Activated CD8-positive, alpha-beta memory T cell treated with anti-CD3 and anti-CD28 coated beads for 24 hours (primary cell): ENCODE data around the gene RAB5A.
"Not testable (repeated sequence)": the region's sequence is repeated elsewhere in the genome, so short reads cannot be mapped to it uniquely, and the experiment has no call there.

Experiments used
- DNase-seq: peaks from one replicate; pipeline ENCODE4 v3.0.0-alpha.2; 2020

The RAB5A gene

DNA sequence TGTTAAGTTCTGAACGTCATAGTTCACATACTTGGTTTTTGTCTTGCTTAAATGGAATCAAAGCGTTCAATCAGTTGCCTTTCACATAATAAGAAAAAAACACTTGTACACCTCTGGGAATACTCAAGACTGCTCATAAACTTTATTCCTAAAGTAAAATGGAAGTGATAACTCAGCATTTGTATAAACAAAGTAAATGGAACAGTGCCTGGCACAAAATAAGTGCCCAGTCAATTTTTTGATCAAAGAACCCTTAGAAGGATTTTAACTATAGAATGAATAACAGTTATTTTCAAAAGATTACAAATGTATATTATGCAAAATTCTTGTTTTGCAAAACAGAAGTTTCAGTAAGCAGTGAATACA, 1.3 kb downstream of the RAB5A start:
- no peak for DNase-seq

DNA sequence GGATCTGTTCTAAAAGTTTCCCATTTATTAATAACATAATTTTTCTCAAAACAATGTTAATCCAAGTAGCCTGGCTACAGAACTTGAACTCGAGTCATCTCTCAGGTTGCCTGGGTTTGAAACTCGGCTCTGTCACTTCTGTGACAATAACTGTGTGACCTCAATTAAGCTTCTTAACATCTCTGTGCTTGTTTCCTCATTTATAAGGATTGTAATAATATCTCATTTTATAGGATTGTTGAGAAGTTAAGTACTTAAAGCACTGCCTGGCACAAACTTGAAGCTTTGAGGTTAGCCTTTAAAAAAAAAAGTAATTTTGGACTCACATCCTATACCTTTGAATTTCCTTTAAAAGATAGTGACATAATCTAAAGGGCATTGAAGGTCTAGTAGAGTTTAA, 3.4 kb downstream of the RAB5A start:
- DNase-seq: no peak

DNA sequence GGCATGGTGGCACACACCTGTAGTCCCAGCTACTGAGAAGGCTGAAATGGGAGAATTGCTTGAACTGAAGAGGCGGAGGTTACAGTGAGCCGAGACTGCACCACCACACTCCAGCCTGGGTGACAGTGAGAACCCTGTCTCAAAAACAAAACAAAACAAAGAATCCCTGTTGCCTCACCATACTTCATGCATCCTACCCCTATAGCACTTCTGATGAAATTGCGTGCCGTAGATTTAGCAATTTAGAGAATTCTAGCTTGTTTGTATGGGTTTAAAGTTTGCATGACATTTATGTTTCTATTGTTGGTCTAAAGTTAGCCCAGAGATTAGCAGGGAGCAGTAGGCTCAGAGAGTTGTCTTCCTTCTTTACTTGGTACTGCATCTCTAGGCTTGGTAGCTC, 7.8 kb downstream of the RAB5A start:
- DNase-seq: no peak

DNA sequence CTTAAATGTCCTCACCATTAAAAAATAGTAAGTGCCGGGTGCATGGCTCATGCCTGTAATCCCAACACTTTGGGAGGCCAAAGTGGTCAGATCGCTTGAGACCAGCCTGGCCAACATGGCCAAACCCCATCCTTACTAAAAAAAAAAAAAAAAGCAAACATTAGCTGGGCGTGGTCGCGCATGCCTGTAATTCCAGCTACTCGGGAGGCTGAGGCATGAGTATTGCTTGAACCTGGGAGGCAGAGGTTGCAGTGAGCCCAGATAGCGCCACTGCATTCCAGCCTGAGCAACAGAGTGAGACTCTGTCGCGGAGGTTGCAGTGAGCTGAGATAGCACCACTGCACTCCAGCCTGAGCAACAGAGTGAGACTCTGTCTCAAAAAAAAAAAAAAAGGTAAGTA, 10.5 kb downstream of the RAB5A start:
- DNase-seq: not testable (repeated sequence)

DNA sequence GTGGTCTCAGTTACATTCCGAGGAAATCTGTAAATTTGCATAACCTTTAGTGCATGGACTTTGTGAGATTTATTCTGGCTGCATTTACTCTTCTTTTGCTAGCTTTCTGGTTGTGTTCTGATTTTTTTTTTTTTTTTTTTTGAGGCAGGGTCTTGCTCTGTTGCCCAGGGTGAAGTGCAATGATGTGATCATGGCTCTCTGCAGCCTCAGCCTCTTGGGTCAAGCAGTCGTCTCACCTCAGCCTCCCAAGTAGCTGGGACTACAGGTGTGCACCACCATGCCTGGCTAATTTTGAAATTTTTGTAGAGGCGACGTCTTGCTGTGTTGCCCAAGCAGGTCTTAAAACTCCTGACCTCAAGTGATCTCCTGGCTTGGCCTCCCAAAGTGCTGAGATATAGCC, 12.6 kb downstream of the RAB5A start:
- DNase-seq: no peak

DNA sequence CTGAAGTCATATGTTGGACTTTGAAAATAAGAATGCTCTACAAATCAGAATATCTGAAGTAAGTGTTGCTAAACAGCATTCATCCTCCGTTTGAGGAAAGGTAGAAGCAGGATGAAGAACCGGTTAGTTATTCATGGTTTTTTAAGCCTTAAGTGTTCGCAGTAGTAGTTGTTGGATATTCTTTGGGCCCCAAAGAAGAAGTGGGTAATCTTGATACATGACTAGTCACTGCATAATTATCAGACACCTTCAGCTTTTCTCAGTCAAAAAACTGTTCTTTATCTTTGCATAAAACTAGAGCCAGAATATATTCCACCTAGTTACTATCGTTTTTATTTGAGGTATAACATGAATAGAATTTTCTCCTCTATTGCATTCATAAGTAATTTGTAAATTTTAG, 13.8 kb downstream of the RAB5A start:
- no peak for DNase-seq

DNA sequence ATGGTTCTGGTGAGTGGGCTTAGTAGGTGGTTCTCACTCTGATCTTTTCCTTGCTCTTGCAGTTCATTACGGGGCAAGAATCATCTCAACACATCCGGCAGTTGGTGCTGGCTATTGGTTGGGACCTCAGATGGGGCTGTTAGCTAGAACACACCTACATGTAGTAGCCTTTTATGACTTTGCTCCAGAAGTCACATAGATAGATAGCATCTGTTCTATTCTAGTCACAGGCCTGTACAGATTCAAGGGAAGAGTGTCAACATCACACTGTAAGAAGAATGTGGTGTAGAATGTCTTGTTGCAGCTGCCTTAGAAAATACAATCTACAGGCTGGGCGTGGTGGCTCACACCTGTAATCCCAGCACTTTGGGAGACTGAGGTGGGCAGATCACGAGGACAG, 15.1 kb downstream of the RAB5A start:
- DNase-seq: no peak

DNA sequence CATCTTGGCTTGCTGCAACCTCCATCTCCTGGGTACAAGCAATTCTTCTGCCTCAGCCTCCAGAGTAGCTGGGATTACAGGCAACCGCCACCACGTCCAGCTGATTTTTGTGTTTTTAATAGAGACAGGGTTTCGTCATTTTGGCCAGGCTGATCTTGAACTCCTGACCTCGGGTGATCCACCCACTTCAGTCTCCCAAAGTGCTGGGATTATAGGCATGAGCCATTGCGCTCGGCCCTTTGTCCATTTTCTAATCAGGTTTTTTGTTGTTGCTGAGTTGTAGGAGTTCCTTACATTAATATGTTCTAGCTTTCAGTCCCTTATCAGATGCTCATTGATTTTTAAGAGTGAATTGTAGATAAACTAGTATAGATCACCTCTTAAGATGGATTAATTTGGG, 20.3 kb downstream of the RAB5A start:
- no peak for DNase-seq

DNA sequence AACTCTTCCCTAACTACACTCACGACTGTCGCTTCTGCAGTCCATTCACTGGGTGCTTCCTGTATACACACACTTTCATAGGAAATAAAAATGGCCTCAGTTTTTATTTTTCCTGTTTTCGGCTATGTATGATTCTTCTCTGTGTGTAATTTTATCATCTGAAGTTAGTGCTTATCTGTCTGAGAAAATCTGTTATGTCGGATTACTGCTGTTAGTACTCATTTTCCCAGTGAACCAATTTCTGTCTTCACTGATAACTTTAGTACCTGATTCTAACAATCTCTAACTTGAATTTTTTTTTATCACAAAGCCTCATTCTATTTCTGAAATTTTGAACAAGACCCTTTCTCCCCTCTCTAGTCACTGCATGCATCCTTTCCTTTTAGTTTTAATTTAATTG, 20.9 kb downstream of the RAB5A start:
- no peak for DNase-seq

DNA sequence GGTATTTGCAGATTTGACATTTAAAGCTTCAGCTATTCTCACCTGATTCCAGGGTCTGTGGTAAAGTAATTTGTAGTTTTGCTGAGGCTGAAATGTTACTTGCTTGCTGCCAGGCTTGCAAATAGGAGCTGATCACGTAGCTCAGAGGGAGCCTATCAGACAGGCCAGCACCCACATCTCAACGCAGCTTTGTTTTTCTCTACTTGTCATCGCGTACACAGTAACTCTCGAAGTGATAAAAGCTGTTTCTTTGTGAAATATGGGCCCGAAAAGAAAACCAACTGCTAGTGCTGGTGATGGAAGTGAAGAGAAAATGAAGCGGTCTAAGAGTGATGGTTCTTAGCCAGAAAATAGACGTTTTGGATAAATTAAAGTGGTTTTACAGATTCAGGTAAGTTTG, 23.4 kb downstream of the RAB5A start:
- DNase-seq: no peak

DNA sequence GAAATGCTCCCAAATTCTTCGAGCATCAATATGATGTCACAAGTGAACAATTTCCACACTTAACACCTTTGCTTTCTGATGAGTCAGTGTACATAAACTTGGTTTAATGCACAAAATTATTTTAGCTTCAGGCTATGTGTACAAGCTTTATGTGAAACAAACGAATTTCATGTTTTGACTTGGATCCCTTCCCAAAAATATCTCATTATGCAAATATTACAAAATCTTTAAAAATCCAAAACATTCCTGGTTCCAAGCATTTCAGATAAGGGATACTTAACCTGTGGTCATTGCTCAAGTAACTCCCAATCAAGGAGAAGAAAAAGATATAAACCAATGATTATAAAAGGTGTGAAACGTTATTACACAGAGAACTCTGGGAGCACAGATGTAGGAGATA, 25.2 kb downstream of the RAB5A start:
- no peak for DNase-seq

DNA sequence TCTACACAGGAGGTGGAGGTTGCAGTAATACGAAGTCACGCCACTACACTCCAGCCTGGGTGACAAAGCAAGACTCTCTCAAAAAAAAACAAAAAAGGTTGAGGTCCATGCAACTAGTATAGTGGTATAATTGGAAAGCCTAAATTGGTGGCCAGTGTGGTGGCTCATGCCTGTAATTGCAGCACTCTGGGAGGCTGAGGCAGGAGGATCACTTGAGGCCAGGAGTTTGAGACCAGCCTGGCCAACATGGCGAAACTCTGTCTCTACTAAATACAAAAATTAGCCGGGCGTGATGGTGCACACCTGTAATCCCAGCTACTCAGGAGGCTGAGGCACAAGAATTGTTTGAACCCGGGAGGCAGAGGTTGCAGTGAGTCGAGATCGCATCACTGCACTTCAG, 42.0 kb downstream of the RAB5A start:
- not testable (repeated sequence) for DNase-seq

DNA sequence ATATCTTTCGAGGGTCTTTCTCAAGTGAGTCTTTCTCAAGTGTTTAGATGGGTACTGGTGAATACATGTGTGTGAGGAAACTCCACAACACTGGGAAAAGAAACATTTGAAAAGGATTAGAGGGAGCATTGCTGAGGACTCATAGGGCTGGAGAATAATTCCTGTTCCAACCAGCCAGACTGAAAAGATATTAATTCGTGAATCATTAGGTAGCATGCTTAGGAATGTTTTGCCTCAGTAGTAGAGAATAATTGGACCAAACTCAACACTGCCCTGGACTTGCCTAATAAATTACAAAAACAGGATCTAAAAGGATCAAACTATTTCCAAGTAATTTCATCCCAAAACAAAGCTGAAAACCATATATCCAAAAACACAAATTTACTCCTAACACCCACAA, 47.9 kb downstream of the RAB5A start:
- no peak for DNase-seq

DNA sequence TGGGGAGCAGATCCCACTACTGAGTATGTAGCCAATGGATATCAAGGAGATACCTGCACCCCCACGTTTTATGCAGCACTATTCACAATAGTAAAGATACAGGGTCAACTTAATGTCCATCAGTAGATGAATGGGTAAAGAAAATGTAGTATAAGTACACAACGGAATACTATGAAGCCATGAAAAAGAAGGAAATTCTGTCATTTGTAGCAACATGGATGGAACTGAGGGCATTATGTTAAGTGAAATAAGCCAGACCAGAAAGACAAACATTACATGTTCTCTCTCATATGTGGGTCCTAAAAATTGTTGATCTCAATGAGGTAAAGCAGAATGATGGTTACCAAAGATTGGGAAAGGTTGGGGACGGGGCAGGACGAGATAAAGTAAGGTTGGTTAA, 50.6 kb downstream of the RAB5A start:
- no peak for DNase-seq

DNA sequence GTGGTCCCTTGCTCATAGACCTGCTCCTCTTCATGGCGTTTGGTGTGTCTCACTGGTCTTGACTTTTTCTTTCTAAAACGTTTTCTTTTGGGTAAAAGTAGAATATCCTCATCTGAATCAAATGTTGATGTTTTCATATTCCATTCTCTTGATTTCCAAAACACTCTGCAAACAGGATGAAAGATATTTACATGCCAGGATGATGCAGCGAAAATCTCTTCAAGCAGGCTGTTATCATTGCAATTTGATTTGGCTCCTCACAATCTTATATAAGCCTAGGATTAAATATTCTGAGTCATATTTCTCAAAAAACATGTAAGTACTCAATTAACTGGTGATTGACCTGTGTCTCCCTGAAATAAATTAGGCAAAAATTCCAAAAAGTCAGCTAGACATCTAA, 55.0 kb downstream of the RAB5A start:
- DNase-seq: no peak

DNA sequence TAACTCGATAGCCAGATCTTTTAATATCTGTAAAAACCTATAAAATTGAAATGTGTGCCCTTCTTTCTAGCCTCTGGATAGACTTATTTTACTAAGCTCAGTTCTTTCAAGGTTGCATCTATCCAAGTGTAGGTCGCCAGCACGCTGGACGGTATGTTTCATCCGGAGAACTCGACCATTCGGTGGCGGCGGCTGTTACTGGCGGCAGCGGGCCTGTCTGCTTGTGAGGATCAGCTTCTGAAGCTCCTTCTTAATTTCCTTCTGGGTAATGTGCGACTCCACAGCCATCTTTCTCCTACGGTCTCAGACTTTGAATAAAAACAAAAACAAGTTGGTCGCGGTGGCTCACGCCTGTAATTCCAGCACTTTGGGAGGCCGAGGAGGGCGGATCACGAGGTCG, 61.1 kb downstream of the RAB5A start:
- no peak for DNase-seq

DNA sequence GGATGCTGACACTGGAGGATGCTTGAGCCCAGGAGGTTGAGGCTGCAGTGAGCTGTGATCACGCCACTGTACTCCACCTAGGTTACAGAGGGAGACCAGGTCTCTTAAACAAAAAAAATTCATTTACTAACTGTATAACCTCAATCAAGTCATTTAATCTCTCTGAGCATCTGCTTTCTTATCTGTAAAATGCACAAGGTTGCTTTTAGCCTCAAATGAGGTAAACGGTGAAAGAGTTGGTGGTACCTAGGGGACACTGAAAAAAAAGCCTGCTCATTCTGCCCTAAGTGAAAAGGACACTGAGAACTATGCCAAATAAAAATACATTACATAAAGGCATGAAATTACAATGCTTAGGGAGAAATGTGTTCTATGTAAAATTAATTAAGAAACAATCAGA, 61.7 kb downstream of the RAB5A start:
- DNase-seq: no peak

DNA sequence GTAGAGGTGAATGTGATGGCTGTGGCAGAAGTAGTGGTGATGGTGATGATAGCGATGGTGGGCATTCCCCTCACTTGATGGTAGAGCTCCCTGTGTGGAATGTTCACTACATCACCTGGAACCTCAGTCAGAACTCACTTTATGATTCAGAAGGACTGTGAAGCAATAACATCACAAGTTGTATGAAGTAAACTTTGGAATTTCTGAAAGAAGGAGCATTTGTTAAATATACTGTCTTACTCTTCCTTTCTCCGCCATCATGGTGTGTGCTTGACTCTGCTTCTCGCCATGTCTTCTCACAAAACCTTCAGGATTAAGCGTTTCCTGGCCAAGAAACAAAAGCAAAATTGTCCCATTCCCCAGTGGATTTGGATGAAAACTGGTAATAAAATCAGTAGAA, 65.3 kb downstream of the RAB5A start, which contains the start of gene PP2D1:
PP2D1 (minus strand) TSS at position 101 of the 400 bp plus-strand sequence. CDS start 192 bp downstream, outside the sequence.
- no peak for DNase-seq

DNA sequence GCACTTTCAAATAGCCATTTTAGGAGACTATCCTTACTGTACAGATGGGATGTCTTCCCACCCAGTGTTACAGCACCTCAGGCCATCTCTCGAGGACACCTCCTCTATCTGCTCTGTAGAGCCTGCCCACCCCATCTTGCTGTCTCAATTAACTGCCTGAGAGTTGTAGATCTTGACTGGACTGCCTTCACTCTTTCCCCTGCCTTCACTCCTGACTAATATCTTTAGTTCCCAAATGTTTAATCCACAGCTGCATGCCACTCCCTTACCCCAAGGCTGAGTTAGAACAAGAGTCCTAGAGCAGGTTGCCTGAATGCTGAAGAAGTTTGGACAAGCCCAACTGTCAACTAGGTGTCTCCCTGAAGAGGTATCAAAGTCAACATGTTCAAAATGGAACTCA, 66.5 kb downstream of the RAB5A start:
- DNase-seq: no peak

DNA sequence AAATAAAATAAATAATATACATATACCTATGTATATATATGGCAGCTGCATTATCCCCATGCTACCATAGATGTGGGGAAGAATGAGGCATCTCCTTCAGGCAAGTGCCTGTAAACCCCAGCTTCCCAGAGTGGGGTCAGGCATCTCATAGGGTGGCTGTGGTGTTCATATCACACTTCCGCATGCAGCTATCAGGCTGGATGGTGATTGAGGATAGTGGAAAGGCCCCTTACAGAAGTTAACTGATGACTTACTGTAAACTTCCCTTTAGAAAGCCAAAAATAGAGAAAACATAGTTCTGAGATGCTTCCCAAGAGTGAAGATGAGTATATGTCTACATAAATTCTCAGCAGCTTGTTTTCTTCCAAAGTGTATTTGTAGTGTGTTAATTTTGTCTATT, 68.6 kb downstream of the RAB5A start:
- no peak for DNase-seq

DNA sequence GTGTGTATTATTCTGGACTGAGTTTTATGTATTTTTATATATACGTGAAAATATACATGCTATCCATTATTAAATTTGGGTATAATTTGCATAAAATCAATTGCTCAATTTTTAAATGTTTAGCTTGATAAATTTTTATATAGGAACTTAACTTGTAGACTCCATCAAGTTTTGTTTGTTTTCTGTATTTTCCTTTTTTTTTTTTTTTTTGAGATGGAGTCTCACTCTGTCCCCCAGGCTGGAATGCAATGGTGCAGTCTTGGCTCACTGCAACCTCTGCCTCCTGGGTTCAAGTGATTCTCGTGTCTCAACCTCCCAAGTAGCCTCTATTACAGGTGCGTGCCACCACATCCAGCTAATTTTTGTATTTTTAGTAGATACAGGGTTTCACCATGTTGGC, 69.2 kb downstream of the RAB5A start:
- DNase-seq: not testable (repeated sequence)

DNA sequence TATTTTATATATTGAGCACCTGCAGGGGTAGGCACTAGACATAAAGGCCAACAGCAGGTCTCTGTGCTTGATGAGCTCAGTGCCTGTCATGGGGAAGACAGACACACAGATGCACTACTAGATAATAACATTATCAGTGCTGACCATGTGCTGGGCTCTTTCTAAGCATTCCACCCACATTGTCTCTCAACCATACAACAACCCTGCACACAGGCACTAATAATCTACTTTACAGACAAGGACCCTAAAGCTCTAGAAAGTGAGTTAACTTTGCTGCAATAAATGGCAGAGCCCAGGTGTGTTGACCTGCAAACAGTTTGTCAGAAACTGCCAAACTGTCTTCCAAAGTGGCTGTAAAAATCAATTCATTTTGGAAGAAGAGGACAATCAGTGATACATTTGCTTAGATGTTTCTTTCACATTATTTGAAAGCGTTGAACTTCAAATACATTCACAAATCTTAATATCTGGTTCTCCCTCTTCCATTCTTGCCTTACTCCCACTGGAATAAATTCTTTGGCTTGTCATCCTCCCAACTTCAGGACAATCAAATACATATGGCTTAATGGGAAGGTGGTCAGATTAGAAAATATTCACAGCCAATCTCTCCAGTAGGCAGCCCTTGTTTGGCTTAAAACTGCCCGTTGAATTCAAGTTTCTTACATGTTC, 76.2 kb downstream of the RAB5A start:
- DNase-seq: no peak

DNA sequence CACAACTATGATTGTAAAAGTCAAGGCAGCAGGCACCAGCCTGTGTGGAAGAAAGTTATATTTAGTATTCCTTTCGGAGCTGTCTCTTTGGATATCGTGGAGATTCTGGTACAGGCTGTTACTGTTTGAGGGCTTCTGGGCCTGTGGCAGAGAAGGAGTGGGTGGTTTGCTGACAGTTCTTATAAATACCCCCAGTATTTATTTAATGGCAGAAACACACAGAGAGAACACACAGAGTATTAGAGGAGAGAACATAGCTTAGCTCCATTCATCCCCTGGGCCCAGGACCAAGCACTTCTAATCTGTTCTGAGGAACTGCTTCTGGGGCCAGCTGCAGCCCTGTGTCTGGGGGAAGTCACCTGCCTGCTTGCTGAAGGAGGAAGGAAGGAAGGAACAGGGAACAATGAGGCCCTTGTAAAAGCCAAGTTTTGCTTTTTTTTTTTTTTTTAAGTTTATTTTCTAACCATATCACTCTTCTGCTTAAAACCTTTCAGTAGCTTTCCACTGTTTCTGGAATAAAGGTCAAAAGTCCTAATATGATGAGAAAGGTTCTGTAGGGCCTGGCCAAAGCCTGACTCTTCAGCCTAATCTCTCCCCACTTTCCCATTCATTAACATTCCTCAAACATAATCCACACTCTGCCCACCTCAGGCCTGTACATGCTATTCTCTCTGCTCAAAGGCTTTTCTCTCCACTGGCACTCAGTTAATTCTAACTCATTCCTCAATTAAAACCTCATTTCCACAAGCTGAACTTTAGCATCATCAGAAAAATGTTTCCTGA, 76.9 kb downstream of the RAB5A start:
- no peak for DNase-seq

DNA sequence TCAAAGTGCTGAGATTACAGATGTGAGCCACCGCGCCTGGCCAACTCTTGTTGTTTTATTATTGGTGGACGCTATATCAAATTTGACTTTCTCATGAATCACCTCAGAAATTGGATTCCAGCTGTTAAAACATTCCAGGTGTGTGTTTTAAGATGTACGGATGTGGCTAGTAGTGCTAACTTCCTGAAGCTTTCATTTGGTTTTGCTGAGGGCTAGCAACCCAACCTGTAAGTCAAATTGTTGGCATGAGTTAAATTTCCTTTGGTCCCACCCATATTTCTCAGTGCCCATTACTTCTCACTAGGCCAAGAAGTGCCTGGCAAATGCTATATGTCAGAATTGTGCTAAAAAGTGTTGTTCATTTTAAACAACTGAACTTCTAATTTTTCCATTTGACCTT, 80.2 kb downstream of the RAB5A start:
- no peak for DNase-seq

DNA sequence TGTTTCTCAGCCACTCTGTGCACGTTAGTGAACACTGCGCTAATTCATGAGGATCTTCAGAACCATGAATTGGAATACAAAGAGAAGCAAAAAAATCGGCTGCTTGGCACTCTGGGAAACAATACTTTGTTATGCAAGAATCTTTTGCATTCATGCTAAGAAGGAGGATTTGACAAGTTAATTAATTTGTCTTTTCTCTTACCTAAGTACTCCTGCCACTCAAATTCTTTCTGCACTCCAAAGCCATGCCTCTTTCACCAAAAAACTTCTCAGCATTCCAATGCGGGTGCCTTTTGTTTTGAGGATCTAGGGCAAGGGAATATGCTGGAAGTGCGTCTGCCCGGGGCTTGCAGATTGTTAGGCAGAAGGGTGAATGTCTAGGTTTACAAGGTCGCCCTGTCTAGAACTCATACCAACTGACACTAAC, 82.0 kb downstream of the RAB5A start:
- no peak for DNase-seq
